ENCODE data around the gene AASDHPPT. TPM values are rescaled to one million over a fixed set of nuclear protein-coding genes. Genes with fewer than 3 reads are reported as not detected.

Gene AASDHPPT
- polyA plus RNA-seq, 1 of the 3 experiments (the other 2 are of a cell fraction): 19.1 TPM

- TF ChIP-seq RXRA (IDR thresholded peaks at IDR 0.05; ENCODE audit: borderline replicate concordance, low read depth) (no peak), ELF1 (IDR thresholded peaks at IDR 0.05) (no peak), USF2 (IDR thresholded peaks at IDR 0.05; ENCODE audit: borderline replicate concordance, low read depth, low read length) (no peak), RCOR1 (IDR thresholded peaks at IDR 0.05; ENCODE audit: low read length) (no peak), JUND (IDR thresholded peaks at IDR 0.05) (no peak), RFX5 (IDR thresholded peaks at IDR 0.05; ENCODE audit: low read length) (peak; percentile 47), SIN3A (IDR thresholded peaks at IDR 0.05; ENCODE audit: borderline replicate concordance, low read depth, low read length) (peak; percentile 49; the same call in 1 of the 2 replicates), SMC3 (IDR thresholded peaks at IDR 0.05; ENCODE audit: low read depth, low read length) (peak; percentile 20; the same call in 1 of the 2 replicates), FOXJ3 (CRISPR knock-in tag; IDR thresholded peaks at IDR 0.05) (no peak; the same call in none of the 2 replicates), GABPA (IDR thresholded peaks at IDR 0.05; ENCODE audit: low read depth) (no peak), TCF12 (IDR thresholded peaks at IDR 0.05) (no peak), ZBTB33 (IDR thresholded peaks at IDR 0.05; ENCODE audit: borderline replicate concordance, low read depth) (no peak), GATA2 (CRISPR knock-in tag; IDR thresholded peaks at IDR 0.05) (no peak), EZH2phosphoT487 (IDR thresholded peaks at IDR 0.05; ENCODE audit: borderline replicate concordance, low read depth) (no peak), MEF2A (IDR thresholded peaks at IDR 0.05; ENCODE audit: borderline replicate concordance, low read depth) (no peak), MXI1 (IDR thresholded peaks at IDR 0.05; ENCODE audit: low read depth, low read length) (peak; percentile 71)
- TF ChIP-seq, protein P1, sequence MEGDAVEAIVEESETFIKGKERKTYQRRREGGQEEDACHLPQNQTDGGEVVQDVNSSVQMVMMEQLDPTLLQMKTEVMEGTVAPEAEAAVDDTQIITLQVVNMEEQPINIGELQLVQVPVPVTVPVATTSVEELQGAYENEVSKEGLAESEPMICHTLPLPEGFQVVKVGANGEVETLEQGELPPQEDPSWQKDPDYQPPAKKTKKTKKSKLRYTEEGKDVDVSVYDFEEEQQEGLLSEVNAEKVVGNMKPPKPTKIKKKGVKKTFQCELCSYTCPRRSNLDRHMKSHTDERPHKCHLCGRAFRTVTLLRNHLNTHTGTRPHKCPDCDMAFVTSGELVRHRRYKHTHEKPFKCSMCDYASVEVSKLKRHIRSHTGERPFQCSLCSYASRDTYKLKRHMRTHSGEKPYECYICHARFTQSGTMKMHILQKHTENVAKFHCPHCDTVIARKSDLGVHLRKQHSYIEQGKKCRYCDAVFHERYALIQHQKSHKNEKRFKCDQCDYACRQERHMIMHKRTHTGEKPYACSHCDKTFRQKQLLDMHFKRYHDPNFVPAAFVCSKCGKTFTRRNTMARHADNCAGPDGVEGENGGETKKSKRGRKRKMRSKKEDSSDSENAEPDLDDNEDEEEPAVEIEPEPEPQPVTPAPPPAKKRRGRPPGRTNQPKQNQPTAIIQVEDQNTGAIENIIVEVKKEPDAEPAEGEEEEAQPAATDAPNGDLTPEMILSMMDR (IDR thresholded peaks at IDR 0.05): peak; percentile 65
These were observed 398 bp upstream of the AASDHPPT start, which contains the start of gene KBTBD3 (continued) for GRCh38 chr11:106076919-106077608.

DNA sequence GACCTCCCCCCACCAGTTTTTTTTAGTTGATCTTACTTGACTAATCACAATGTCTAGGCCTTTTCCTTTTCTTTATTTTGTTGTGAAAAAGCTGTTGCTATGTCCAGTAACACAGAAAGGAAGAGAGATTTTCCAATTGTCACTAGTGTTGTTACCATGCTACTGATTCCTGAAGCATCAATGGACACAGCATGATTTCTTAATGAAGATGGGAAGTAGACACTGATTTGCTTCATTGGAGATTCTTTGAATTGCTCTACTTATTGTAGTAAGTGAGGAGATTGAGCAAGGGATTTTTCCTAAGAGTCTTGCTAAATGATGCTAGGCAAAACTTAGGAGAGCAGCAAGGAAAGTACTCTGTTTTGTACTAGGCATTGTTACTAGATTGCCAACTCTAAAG lies 4.6 kb downstream of the AASDHPPT start:
- Histone ChIP-seq H3K36me3 (replicated peaks in 1 of 2; ENCODE audit: control insufficient read depth in 1 of 2, insufficient read depth in 2 of 2, low read length in 1 of 2) (peaks cover 55 to 62% of the 10 kb centered on the region in 2 experiments), H4K20me1 (ENCODE audit: insufficient read depth) (peaks cover 17% of the 10 kb centered on the region), H3K27me3 (ENCODE audit: insufficient read depth) (no peaks in the 10 kb centered on the region), H3K4me1 (ENCODE audit: control insufficient read depth in 1 of 2, insufficient read depth in 2 of 2, low read depth in 1 of 2, low read length in 1 of 2) (peaks cover 8 to 13% of the 10 kb centered on the region in 2 experiments; a peak in 3 of 4 replicates), H3K4me2 (no peak overlapping the region), H3K79me2 (ENCODE audit: insufficient read depth) (peaks cover 84% of the 10 kb centered on the region), H3K9me2 (no peaks in the 10 kb centered on the region), H3K27ac (ENCODE audit: low read depth in 2 of 2, low read length in 1 of 2) (no peak overlapping the region), H3K9ac (no peak overlapping the region), H2AFZ (ENCODE audit: low read depth) (no peak overlapping the region), H3K4me3 (ENCODE audit: low read depth in 2 of 2, low read length in 1 of 2) (no peak overlapping the region), H3K9me3 (no peaks in the 10 kb centered on the region), H3F3A (replicated peaks; ENCODE audit: insufficient read depth) (no peaks in the 10 kb centered on the region)
- ChIA-PET CTCF (interaction anchor here (0.8 kb wide), 1 partner anchor 19 kb away, joined by 3 read pairs; no protein-coding TSS in a partner anchor), POLR2A (no interaction called here)
- no peak for DNase-seq
- TF ChIP-seq JUND (IDR thresholded peaks at IDR 0.05): no peak
- no peak for TF ChIP-seq NFIC (IDR thresholded peaks at IDR 0.05; ENCODE audit: borderline replicate concordance)
- TF ChIP-seq MXI1 (IDR thresholded peaks at IDR 0.05; ENCODE audit: low read depth, low read length): no peak
- TF ChIP-seq NRF1 (IDR thresholded peaks at IDR 0.05; ENCODE audit: low read depth, low read length): no peak
- TF ChIP-seq EZH2phosphoT487 (IDR thresholded peaks at IDR 0.05; ENCODE audit: borderline replicate concordance, low read depth): no peak
- TF ChIP-seq REST (IDR thresholded peaks at IDR 0.05; ENCODE audit: low read depth, low read length): no peak
- no peak for TF ChIP-seq RAD21 (IDR thresholded peaks at IDR 0.05; ENCODE audit: low read length)
- no peak for TF ChIP-seq POLR2AphosphoS5 (IDR thresholded peaks at IDR 0.05; ENCODE audit: low read depth, low read length)
- TF ChIP-seq, protein P2, sequence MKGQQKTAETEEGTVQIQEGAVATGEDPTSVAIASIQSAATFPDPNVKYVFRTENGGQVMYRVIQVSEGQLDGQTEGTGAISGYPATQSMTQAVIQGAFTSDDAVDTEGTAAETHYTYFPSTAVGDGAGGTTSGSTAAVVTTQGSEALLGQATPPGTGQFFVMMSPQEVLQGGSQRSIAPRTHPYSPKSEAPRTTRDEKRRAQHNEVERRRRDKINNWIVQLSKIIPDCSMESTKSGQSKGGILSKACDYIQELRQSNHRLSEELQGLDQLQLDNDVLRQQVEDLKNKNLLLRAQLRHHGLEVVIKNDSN (IDR thresholded peaks at IDR 0.05; ENCODE audit: borderline replicate concordance, low read depth): no peak
- no peak for TF ChIP-seq RFX5 (IDR thresholded peaks at IDR 0.05; ENCODE audit: low read length)
- TF ChIP-seq ELF1 (IDR thresholded peaks at IDR 0.05): no peak
